Cortex of kidney (tissue), 1 donor: ENCODE data around the gene TENM3.

ENCODE experiments used
- DNase-seq: peaks from one replicate; lab custom pipeline; 2025; lab: John Stamatoyannopoulos, UW

The TENM3 gene

GRCh38 chr4:182684796-182685195, 441.6 kb downstream of the TENM3 start:
- no peak for DNase-seq

GRCh38 chr4:182688081-182688480, 444.9 kb downstream of the TENM3 start:
- no peak for DNase-seq

- DNase-seq = no peak
Measured at GRCh38 chr4:182694551-182694950, 451.3 kb downstream of the TENM3 start.

GRCh38 chr4:182695009-182695408, 451.8 kb downstream of the TENM3 start:
- no peak for DNase-seq

GRCh38 chr4:182695842-182696241, 452.6 kb downstream of the TENM3 start:
- no peak for DNase-seq

- no peak for DNase-seq
Measured at GRCh38 chr4:182697094-182697493, 453.9 kb downstream of the TENM3 start.

GRCh38 chr4:182698212-182698611, 455.0 kb downstream of the TENM3 start:
- DNase-seq = no peak

- no peak for DNase-seq
Measured at GRCh38 chr4:182699201-182699600, 456.0 kb downstream of the TENM3 start.

GRCh38 chr4:182699795-182700194, 456.6 kb downstream of the TENM3 start:
- DNase-seq = no peak

- DNase-seq = no peak
Measured at GRCh38 chr4:182700362-182701160, 457.4 kb downstream of the TENM3 start.

GRCh38 chr4:182704077-182704476, 460.9 kb downstream of the TENM3 start:
- DNase-seq = no peak

GRCh38 chr4:182704948-182705347, 461.7 kb downstream of the TENM3 start:
- DNase-seq = no peak

- DNase-seq = no peak
Measured at GRCh38 chr4:182705389-182705788, 462.2 kb downstream of the TENM3 start.

- DNase-seq = no peak
Measured at GRCh38 chr4:182711211-182711610, 468.0 kb downstream of the TENM3 start.

- DNase-seq = no peak
Measured at GRCh38 chr4:182715548-182715947, 472.3 kb downstream of the TENM3 start.

- DNase-seq = no peak
Measured at GRCh38 chr4:182716192-182716591, 473.0 kb downstream of the TENM3 start.

GRCh38 chr4:182717788-182718583, 474.8 kb downstream of the TENM3 start:
- no peak for DNase-seq

- DNase-seq = no peak
Measured at GRCh38 chr4:182724414-182724813, 481.2 kb downstream of the TENM3 start.

GRCh38 chr4:182729516-182729915, 486.3 kb downstream of the TENM3 start:
- DNase-seq = no peak

GRCh38 chr4:182730791-182731190, 487.6 kb downstream of the TENM3 start:
- no peak for DNase-seq

GRCh38 chr4:182736207-182736606, 493.0 kb downstream of the TENM3 start:
- DNase-seq = no peak

GRCh38 chr4:182738283-182739047, 495.3 kb downstream of the TENM3 start:
- no peak for DNase-seq

- no peak for DNase-seq
Measured at GRCh38 chr4:182740256-182740655, 497.1 kb downstream of the TENM3 start.
